ENCODE measurements around the gene CCDC27.

DNA sequence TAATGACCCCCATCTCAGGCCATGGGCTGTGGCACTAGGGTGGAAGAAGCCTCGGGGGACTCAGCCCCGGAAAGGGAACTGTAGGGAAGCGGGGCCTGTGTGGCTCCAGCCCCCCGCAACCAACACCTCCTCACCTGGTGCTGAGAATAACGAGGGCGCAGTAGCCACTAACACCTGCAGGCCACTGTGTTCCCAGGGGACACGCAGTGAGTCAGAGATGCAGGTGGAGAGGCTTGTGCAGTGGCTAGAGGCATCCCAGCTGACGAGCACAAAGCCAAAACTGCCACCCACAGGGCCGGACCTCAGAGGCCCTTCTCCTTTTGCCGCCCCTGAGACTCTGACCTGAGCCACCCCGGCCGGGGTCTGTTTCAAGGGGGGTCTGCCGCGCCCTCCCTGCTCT lies 33.5 kb upstream of the CCDC27 start:
- TF ChIP-seq POLR2A (IDR thresholded peaks at IDR 0.05) (no peak), EP300 (IDR thresholded peaks at IDR 0.05) (no peak)
- TF ChIP-seq, protein P1, sequence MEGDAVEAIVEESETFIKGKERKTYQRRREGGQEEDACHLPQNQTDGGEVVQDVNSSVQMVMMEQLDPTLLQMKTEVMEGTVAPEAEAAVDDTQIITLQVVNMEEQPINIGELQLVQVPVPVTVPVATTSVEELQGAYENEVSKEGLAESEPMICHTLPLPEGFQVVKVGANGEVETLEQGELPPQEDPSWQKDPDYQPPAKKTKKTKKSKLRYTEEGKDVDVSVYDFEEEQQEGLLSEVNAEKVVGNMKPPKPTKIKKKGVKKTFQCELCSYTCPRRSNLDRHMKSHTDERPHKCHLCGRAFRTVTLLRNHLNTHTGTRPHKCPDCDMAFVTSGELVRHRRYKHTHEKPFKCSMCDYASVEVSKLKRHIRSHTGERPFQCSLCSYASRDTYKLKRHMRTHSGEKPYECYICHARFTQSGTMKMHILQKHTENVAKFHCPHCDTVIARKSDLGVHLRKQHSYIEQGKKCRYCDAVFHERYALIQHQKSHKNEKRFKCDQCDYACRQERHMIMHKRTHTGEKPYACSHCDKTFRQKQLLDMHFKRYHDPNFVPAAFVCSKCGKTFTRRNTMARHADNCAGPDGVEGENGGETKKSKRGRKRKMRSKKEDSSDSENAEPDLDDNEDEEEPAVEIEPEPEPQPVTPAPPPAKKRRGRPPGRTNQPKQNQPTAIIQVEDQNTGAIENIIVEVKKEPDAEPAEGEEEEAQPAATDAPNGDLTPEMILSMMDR (IDR thresholded peaks at IDR 0.05): no peak
